GM10266 (cell line): ENCODE data around the gene CHST14.
A peak's percentile ranks its signal among the peaks of the same experiment; 100 is the strongest.

Source experiments
- DNase-seq: peaks from one replicate; pipeline ENCODE4 v3.0.0; 2012; ENCODE audit errors: extremely low spot score
- TF ChIP-seq, protein P1 (sequence below): IDR thresholded peaks from 2 replicates; pipeline ENCODE4 v1.5.1; 2012; ENCODE audit warnings: mild to moderate bottlenecking, low read depth; ENCODE audit not compliant: control insufficient read depth, insufficient read depth; ENCODE audit errors: missing control alignments

The CHST14 gene

GRCh38 chr15:40470423-40471104, at the start of gene CHST14:
TSS of gene CHST14 (plus strand) at chr15:40470984. CDS start at chr15:40471214, 230 bp downstream.
- TF ChIP-seq, protein P1, sequence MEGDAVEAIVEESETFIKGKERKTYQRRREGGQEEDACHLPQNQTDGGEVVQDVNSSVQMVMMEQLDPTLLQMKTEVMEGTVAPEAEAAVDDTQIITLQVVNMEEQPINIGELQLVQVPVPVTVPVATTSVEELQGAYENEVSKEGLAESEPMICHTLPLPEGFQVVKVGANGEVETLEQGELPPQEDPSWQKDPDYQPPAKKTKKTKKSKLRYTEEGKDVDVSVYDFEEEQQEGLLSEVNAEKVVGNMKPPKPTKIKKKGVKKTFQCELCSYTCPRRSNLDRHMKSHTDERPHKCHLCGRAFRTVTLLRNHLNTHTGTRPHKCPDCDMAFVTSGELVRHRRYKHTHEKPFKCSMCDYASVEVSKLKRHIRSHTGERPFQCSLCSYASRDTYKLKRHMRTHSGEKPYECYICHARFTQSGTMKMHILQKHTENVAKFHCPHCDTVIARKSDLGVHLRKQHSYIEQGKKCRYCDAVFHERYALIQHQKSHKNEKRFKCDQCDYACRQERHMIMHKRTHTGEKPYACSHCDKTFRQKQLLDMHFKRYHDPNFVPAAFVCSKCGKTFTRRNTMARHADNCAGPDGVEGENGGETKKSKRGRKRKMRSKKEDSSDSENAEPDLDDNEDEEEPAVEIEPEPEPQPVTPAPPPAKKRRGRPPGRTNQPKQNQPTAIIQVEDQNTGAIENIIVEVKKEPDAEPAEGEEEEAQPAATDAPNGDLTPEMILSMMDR = no peak
- DNase-seq = peak; percentile 93

DNA sequence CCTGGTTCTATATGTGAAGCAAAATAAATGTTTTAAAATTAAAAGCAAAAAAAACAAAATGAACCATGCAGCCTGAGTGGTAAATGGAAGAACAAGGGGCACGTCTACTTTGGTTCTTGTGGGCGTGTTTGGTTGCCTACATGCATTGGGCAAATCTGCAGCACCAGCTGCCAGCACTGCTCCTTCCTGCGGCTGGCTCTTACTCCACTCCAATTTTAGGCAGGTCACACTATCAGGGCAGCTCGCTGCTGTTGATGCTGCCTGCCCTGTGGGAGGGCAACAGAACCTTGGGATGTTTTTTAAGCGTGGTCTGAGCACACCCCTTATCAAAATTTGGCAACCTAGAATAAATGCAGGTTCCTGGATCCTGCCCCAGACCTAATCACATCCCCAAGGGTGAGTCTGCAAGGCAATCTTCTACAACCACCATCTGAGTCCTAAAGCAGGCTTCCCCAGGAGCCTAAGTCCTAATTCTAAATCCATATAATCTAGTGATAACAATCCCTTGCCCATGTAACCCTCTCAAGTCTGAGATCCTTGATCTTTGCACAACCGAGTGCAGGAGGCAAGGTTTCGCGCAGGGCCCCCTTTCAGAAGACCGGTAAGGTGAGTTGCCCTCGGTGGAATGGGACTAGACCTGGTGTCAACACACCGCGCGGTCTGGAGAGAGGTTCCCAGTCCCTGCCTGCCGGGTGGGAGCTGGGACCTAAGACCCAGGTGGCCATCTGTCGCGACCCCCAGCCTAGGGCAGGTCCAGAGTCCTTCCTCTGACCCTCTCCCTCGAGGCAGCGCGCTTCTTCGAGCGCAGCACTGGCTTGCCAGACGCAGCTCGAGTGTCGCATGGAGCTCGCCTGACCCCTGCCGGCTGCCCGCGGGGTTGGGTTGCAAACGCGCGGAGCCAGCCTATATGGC, 49.3 kb upstream of the CHST14 start:
- peak; percentile 81 for DNase-seq
- TF ChIP-seq, protein P1 = peak; percentile 96

DNA sequence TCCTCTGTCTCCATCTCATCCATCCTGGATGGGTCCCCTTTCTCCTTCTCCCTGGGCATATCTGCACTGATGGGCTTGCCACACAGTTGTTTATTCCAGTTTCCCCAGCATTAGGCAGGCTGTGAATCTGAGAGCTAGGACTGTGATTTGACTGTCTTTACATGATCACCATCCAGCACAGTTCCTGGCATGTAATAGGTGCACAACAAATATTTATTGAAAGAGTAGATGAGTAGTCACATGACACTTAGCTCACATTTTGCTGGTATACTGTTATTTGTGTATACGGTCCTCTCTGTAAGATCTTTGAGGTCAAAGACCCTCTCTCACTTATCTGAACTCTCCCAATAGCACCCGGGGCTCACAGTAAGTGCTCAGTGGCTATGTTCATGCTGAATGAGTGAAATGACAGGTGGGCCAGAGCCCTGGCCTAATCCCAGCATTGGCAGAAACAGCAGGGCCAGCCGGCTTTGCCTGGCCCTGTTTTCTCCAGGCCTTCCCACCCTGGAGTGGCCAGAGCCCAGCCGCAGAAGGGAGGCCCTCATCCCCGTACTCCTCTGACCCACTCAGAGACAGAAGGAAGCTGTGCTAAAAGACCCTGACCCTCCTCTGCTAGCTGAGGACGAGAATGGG, 46.2 kb upstream of the CHST14 start:
- DNase-seq = no peak
- TF ChIP-seq, protein P1 = no peak

GRCh38 chr15:40425681-40426080, 45.1 kb upstream of the CHST14 start:
- no peak for DNase-seq
- TF ChIP-seq, protein P1 = no peak

DNA sequence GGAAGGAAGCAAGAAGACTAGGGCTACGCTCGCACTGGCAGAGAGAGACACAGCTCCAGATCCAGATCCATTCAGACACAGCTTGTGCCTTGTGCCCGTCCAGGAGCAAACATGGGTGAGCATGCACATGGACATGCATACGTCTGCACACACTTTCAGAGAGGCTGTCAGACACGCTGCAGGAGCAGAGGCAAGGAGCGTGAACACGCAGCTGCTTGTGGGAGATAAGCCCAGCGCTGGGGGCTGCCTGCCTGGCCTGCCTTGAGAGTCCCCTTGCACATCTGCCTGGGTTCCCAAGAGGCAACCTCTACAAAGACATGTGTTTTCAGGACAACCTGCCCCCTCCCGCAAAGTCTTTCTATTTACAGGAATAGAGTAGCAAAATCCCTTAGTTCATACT, 43.6 kb upstream of the CHST14 start:
- no peak for DNase-seq
- TF ChIP-seq, protein P1 = no peak

DNA sequence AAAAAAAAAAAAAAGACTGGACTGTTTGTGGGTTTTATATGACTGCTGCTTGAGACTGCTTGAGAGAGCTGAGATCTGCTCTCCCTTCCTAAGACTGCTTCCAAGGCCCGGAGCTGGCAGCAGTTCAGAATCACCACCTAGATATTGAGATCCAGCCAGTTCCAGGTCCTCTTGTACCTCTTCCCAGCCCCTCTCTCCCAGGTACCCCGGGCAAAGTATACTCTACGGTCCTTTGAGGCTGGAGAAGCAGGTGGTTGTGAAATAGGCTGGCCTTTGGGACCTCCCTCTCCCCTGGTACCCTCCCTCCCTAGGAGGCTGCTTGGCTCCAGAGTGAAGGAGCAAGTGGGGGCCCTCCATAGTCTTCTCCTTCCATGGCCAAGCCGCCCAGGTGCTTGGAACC, 42.6 kb upstream of the CHST14 start:
- no peak for DNase-seq
- TF ChIP-seq, protein P1 = no peak
